ENCODE results near the gene TMPRSS15.
"Not testable (repeated sequence)": the region's sequence is repeated elsewhere in the genome, so short reads cannot be mapped to it uniquely, and the experiment has no call there.

TMPRSS15 gene

GRCh38 chr21:18403735-18404450 lies at the start of gene TMPRSS15:
Gene TMPRSS15, minus strand, starts transcription at chr21:18403785. Its CDS starts 163 bp downstream, at chr21:18403622.
- Mint-ChIP-seq H3K4me3 (no peak within 1 kb of the TSS), H3K9me3 (peaks cover 4% of the 10 kb centered on the region), H3K27ac (no peak within 1 kb of the TSS), H3K36me3 (no peaks in the 10 kb centered on the region), H3K4me1 (no peaks in the 10 kb centered on the region), H3K27me3 (no peaks in the 10 kb centered on the region)
- no peak for DNase-seq
- CTCF ChIA-PET: no interaction called here

GRCh38 chr21:18451670-18452069 lies 48.1 kb upstream of the TMPRSS15 start:
- Mint-ChIP-seq H3K27me3 (no peaks in the 10 kb centered on the region), H3K36me3 (no peaks in the 10 kb centered on the region), H3K4me1 (no peaks in the 10 kb centered on the region), H3K27ac (no peak overlapping the region), H3K9me3 (peaks cover 4% of the 10 kb centered on the region), H3K4me3 (no peak overlapping the region)
- DNase-seq: no peak
- CTCF ChIA-PET: no interaction called here

- no peak overlapping the region for H3K27ac Mint-ChIP-seq
- no peak for DNase-seq
Measured at GRCh38 chr21:18449605-18450550, 46.3 kb upstream of the TMPRSS15 start.

GRCh38 chr21:18443701-18444100 lies 40.1 kb upstream of the TMPRSS15 start:
- peak; percentile 22 for DNase-seq
- peaks cover 19% of the 10 kb centered on the region for H3K9me3 Mint-ChIP-seq
- H3K27ac Mint-ChIP-seq: peak overlapping the region; percentile 14
- H3K4me1 Mint-ChIP-seq: no peaks in the 10 kb centered on the region
- CTCF ChIA-PET: no interaction called here
- no peaks in the 10 kb centered on the region for H3K27me3 Mint-ChIP-seq
- no peaks in the 10 kb centered on the region for H3K36me3 Mint-ChIP-seq
- no peak overlapping the region for H3K4me3 Mint-ChIP-seq

More at GRCh38 chr21:18449605-18450550, 46.3 kb upstream of the TMPRSS15 start:
- Mint-ChIP-seq H3K27me3 (no peaks in the 10 kb centered on the region), H3K4me1 (no peaks in the 10 kb centered on the region), H3K4me3 (no peak overlapping the region), H3K9me3 (peaks cover 11% of the 10 kb centered on the region), H3K36me3 (no peaks in the 10 kb centered on the region)
- CTCF ChIA-PET: no interaction called here

GRCh38 chr21:18443085-18443484 lies 39.5 kb upstream of the TMPRSS15 start:
- DNase-seq: no peak
- Mint-ChIP-seq H3K36me3 (no peaks in the 10 kb centered on the region), H3K9me3 (peaks cover 19% of the 10 kb centered on the region), H3K27me3 (no peaks in the 10 kb centered on the region), H3K4me3 (no peak overlapping the region), H3K27ac (peak overlapping the region; percentile 14), H3K4me1 (no peaks in the 10 kb centered on the region)
- CTCF ChIA-PET: no interaction called here

GRCh38 chr21:18430341-18430740 lies 26.8 kb upstream of the TMPRSS15 start:
- Mint-ChIP-seq H3K4me1 (no peaks in the 10 kb centered on the region), H3K27me3 (no peaks in the 10 kb centered on the region), H3K27ac (no peak overlapping the region), H3K4me3 (no peak overlapping the region), H3K36me3 (no peaks in the 10 kb centered on the region), H3K9me3 (peaks cover 3% of the 10 kb centered on the region)
- DNase-seq: no peak
- CTCF ChIA-PET: no interaction called here

- no peak for DNase-seq
- CTCF ChIA-PET: no interaction called here
Measured at GRCh38 chr21:18424276-18424675, 20.7 kb upstream of the TMPRSS15 start.

GRCh38 chr21:18417141-18417790 lies 13.7 kb upstream of the TMPRSS15 start:
- no peak overlapping the region for H3K27ac Mint-ChIP-seq
- H3K36me3 Mint-ChIP-seq: no peaks in the 10 kb centered on the region
- DNase-seq: no peak
- CTCF ChIA-PET: no interaction called here
- H3K9me3 Mint-ChIP-seq: peaks cover 8% of the 10 kb centered on the region
- H3K4me1 Mint-ChIP-seq: no peaks in the 10 kb centered on the region
- no peak overlapping the region for H3K4me3 Mint-ChIP-seq
- no peaks in the 10 kb centered on the region for H3K27me3 Mint-ChIP-seq

More at GRCh38 chr21:18424276-18424675, 20.7 kb upstream of the TMPRSS15 start:
- H3K36me3 Mint-ChIP-seq: no peaks in the 10 kb centered on the region
- H3K4me3 Mint-ChIP-seq: no peak overlapping the region
- no peak overlapping the region for H3K27ac Mint-ChIP-seq
- H3K4me1 Mint-ChIP-seq: no peaks in the 10 kb centered on the region
- H3K27me3 Mint-ChIP-seq: no peaks in the 10 kb centered on the region
- H3K9me3 Mint-ChIP-seq: peaks cover 14% of the 10 kb centered on the region

- DNase-seq: no peak
- no peaks in the 10 kb centered on the region for H3K36me3 Mint-ChIP-seq
- CTCF ChIA-PET: no interaction called here
- no peaks in the 10 kb centered on the region for H3K27me3 Mint-ChIP-seq
- H3K4me1 Mint-ChIP-seq: no peaks in the 10 kb centered on the region
- no peak overlapping the region for H3K4me3 Mint-ChIP-seq
- peaks cover 3% of the 10 kb centered on the region for H3K9me3 Mint-ChIP-seq
- H3K27ac Mint-ChIP-seq: no peak overlapping the region
Measured at GRCh38 chr21:18411565-18411964, 8.0 kb upstream of the TMPRSS15 start.

- H3K9me3 Mint-ChIP-seq: no peaks in the 10 kb centered on the region
- H3K27me3 Mint-ChIP-seq: no peaks in the 10 kb centered on the region
- no peak for DNase-seq
- H3K4me3 Mint-ChIP-seq: no peak overlapping the region
- CTCF ChIA-PET: no interaction called here
- H3K27ac Mint-ChIP-seq: no peak overlapping the region
- no peaks in the 10 kb centered on the region for H3K4me1 Mint-ChIP-seq
- H3K36me3 Mint-ChIP-seq: no peaks in the 10 kb centered on the region
Measured at GRCh38 chr21:18409579-18409978, 6.0 kb upstream of the TMPRSS15 start.

GRCh38 chr21:18398843-18399242 lies 4.7 kb downstream of the TMPRSS15 start:
- no peak overlapping the region for H3K27ac Mint-ChIP-seq

GRCh38 chr21:18387994-18388393 lies 15.6 kb downstream of the TMPRSS15 start:
- Mint-ChIP-seq H3K27me3 (no peaks in the 10 kb centered on the region), H3K4me1 (no peaks in the 10 kb centered on the region), H3K4me3 (no peak overlapping the region), H3K9me3 (peaks cover 9% of the 10 kb centered on the region), H3K36me3 (no peaks in the 10 kb centered on the region), H3K27ac (no peak overlapping the region)
- CTCF ChIA-PET: no interaction called here
- no peak for DNase-seq

More at GRCh38 chr21:18398843-18399242, 4.7 kb downstream of the TMPRSS15 start:
- DNase-seq: no peak
- Mint-ChIP-seq H3K9me3 (peaks cover 5% of the 10 kb centered on the region), H3K4me1 (no peaks in the 10 kb centered on the region), H3K27me3 (no peaks in the 10 kb centered on the region), H3K36me3 (no peaks in the 10 kb centered on the region), H3K4me3 (no peak overlapping the region)
- CTCF ChIA-PET: no interaction called here

GRCh38 chr21:18384771-18385170 lies 18.8 kb downstream of the TMPRSS15 start:
- H3K4me3 Mint-ChIP-seq: no peak overlapping the region
- no peaks in the 10 kb centered on the region for H3K36me3 Mint-ChIP-seq
- no peaks in the 10 kb centered on the region for H3K27me3 Mint-ChIP-seq
- H3K4me1 Mint-ChIP-seq: no peaks in the 10 kb centered on the region
- CTCF ChIA-PET: no interaction called here
- no peak for DNase-seq
- no peaks in the 10 kb centered on the region for H3K9me3 Mint-ChIP-seq
- no peak overlapping the region for H3K27ac Mint-ChIP-seq

- H3K4me3 Mint-ChIP-seq, H3K4me1 Mint-ChIP-seq, H3K27me3 Mint-ChIP-seq, H3K27ac Mint-ChIP-seq, H3K9me3 Mint-ChIP-seq, DNase-seq, CTCF ChIA-PET, H3K36me3 Mint-ChIP-seq: not testable (repeated sequence)
Measured at GRCh38 chr21:18382934-18383619, 20.5 kb downstream of the TMPRSS15 start.

Measured in activated naive CD4-positive, alpha-beta T cell treated with anti-CD3 and anti-CD28 coated beads, Interleukin-2, amount 10 ng/mL, durations not matched to agents 7 days and 5 days (primary cell).